ENCODE measurements around the gene ABCC8. TPM values are rescaled to one million over a fixed set of nuclear protein-coding genes. Genes with fewer than 3 reads are reported as not detected.

ABCC8 gene
- total and polyA plus RNA-seq, 2 donors (not counting 3 experiments of a cell fraction or from before 2014, with no cell fraction given) = not detected

- Histone ChIP-seq H3K4me1 (ENCODE audit: control insufficient read depth, extremely low read depth, insufficient read depth, low read length) (no peaks in the 10 kb centered on the region), H2AFZ (ENCODE audit: low read depth, low read length) (no peak overlapping the region), H3K36me3 (ENCODE audit: control insufficient read depth in 2 of 2, extremely low read depth in 1 of 2, insufficient read depth in 2 of 2, low read length in 2 of 2) (no peaks in the 10 kb centered on the region), H3K9me3 (replicated peaks; ENCODE audit: control insufficient read depth, insufficient read depth, low read length) (no peaks in the 10 kb centered on the region), H3K4me3 (replicated peaks in 1 of 3; ENCODE audit: insufficient read depth in 1 of 3, low read depth in 1 of 3, low read length in 3 of 3) (no peak overlapping the region), H3K4me2 (ENCODE audit: insufficient read depth, low read length) (no peak overlapping the region), H3K79me2 (ENCODE audit: control insufficient read depth, insufficient read depth, low read length) (no peaks in the 10 kb centered on the region), H3K27me3 (ENCODE audit: control insufficient read depth in 2 of 2, insufficient read depth in 2 of 2, low read length in 2 of 2) (peaks cover 0 to 3% of the 10 kb centered on the region in 2 experiments), H3K27ac (ENCODE audit: insufficient read depth, low read depth, low read length) (no peak overlapping the region), H3K9ac (replicated peaks; ENCODE audit: extremely low read depth, insufficient read depth, low read length) (no peak overlapping the region), H3K9me1 (replicated peaks; ENCODE audit: control insufficient read depth, extremely low read depth, insufficient read depth, low read length) (no peaks in the 10 kb centered on the region), H4K20me1 (replicated peaks; ENCODE audit: control insufficient read depth, extremely low read depth, insufficient read depth, low read length) (no peaks in the 10 kb centered on the region)
- dilution Hi-C loops (cut with MboI; ENCODE audit: extremely low pct_ligation_motif_present, low sequenced_read_pairs) = no loop called here
- CTCF ChIA-PET = no interaction called here
- FAIRE-seq (no peak), DNase-seq (ENCODE audit: low read depth, low spot score) (no peak)
- no TSS peak for BruUV-seq (replicated peaks)
- intact Hi-C loops (cut with micrococcal nuclease) = no loop called here
- TF ChIP-seq POLR2AphosphoS5 (IDR thresholded peaks at IDR 0.05; ENCODE audit: insufficient read depth, low read depth, low read length) (no peak), POLR2A (IDR thresholded peaks at IDR 0.05; ENCODE audit: low read depth, low read length) (no peak), FOS (IDR thresholded peaks at IDR 0.05; ENCODE audit: borderline replicate concordance, insufficient read depth, low read length) (no peak), MAX (IDR thresholded peaks at IDR 0.05; ENCODE audit: insufficient read depth, insufficient read length) (no peak), JUN (IDR thresholded peaks at IDR 0.05; ENCODE audit: borderline replicate concordance, insufficient read depth, insufficient read length, low read depth) (no peak), GATA2 (IDR thresholded peaks at IDR 0.05; ENCODE audit: insufficient read depth, insufficient read length, low read depth, low read length) (no peak), EZH2 (IDR thresholded peaks at IDR 0.05; ENCODE audit: borderline replicate concordance, low read depth, low read length, severe bottlenecking) (no peak), CTCF (IDR thresholded peaks at IDR 0.05; ENCODE audit: extremely low read depth in 1 of 2, insufficient read depth in 1 of 2, low read depth in 1 of 2, low read length in 2 of 2) (no peak), MYC (IDR thresholded peaks at IDR 0.05; ENCODE audit: low read depth, low read length) (no peak)
- POLR2A ChIA-PET = no interaction called here
These were observed 32.5 kb downstream of the ABCC8 start for GRCh38 chr11:17443926-17444690.

Data from endothelial cell of umbilical vein (primary cell).